H1 (cell line): ENCODE results near the gene SLC24A3. TPM values are rescaled to one million over a fixed set of nuclear protein-coding genes. Genes with fewer than 3 reads are reported as not detected.

ENCODE experiments used
- CTCF ChIP-seq, 3 experiments: IDR thresholded peaks; 1 replicate in 2 of 3; 2 replicates in 1 of 3; pipeline versions ENCODE4 v1.5.1 to v1.6.1; 2011; ENCODE audit warnings: low read length in 3 of 3, mild to moderate bottlenecking in 3 of 3, inconsistent platforms in 2 of 3, low read depth in 1 of 3, moderate library complexity in 1 of 3; ENCODE audit not compliant: insufficient read depth in 1 of 3; ENCODE audit errors: control extremely low read depth in 1 of 3
- MAFK ChIP-seq: IDR thresholded peaks from 2 replicates; pipeline ENCODE4 v1.6.1; 2012; ENCODE audit warnings: low read depth, mild to moderate bottlenecking, improper control_type of control experiment, low read length
- POLR2AphosphoS5 ChIP-seq: IDR thresholded peaks from 2 replicates; pipeline ENCODE4 v1.6.1; 2011; ENCODE audit warnings: low read depth, low read length
- TAF7 ChIP-seq: optimal IDR thresholded peaks from 2 replicates; pipeline ENCODE3; 2011; ENCODE audit warnings: low read depth, mild to moderate bottlenecking, inconsistent platforms, low read length, moderate library complexity, borderline replicate concordance
- polyA plus RNA-seq, 7 experiments: library from polyadenylated mRNA; depleted of rRNA in 3 of 7; stranded (reverse) in 5 of 7; unstranded in 2 of 7; fragments of >200 nt in 5 of 7; fragments of 200-250 nt in 2 of 7; gene quantifications; 1 replicate in 5 of 7; 2 replicates in 1 of 7; 4 replicates in 1 of 7; pipeline versions ENCODE4 v1.2.1 to v1.2.3, GENCODE V29; 2011 to 2013; ENCODE audit warnings: missing spikeins in 2 of 7, mixed read lengths in 2 of 7
- total RNA-seq: library from RNA; stranded (reverse); fragmentation: NEBNext Ultra II Directional; extraction: Animal tissue kit (Norgen Biotek cat#: 25700); gene quantifications from 2 replicates; pipeline ENCODE4 v1.2.1, GENCODE V29; 2021
- TF ChIP-seq, protein P1 (sequence below): fragments of 300-600 bp; sonication (generic); IDR thresholded peaks from 2 replicates; pipeline ENCODE4 v1.7.1; 2012; ENCODE audit warnings: low read length, moderate library complexity, mild to moderate bottlenecking, inconsistent platforms; ENCODE audit not compliant: insufficient replicate concordance

SLC24A3 gene
- total and polyA plus RNA-seq, 2 of the 8 experiments (the other 6 are each of a cell fraction or from before 2014, with no cell fraction given): 4.5 to 6.3 TPM

- TF ChIP-seq, protein P1, sequence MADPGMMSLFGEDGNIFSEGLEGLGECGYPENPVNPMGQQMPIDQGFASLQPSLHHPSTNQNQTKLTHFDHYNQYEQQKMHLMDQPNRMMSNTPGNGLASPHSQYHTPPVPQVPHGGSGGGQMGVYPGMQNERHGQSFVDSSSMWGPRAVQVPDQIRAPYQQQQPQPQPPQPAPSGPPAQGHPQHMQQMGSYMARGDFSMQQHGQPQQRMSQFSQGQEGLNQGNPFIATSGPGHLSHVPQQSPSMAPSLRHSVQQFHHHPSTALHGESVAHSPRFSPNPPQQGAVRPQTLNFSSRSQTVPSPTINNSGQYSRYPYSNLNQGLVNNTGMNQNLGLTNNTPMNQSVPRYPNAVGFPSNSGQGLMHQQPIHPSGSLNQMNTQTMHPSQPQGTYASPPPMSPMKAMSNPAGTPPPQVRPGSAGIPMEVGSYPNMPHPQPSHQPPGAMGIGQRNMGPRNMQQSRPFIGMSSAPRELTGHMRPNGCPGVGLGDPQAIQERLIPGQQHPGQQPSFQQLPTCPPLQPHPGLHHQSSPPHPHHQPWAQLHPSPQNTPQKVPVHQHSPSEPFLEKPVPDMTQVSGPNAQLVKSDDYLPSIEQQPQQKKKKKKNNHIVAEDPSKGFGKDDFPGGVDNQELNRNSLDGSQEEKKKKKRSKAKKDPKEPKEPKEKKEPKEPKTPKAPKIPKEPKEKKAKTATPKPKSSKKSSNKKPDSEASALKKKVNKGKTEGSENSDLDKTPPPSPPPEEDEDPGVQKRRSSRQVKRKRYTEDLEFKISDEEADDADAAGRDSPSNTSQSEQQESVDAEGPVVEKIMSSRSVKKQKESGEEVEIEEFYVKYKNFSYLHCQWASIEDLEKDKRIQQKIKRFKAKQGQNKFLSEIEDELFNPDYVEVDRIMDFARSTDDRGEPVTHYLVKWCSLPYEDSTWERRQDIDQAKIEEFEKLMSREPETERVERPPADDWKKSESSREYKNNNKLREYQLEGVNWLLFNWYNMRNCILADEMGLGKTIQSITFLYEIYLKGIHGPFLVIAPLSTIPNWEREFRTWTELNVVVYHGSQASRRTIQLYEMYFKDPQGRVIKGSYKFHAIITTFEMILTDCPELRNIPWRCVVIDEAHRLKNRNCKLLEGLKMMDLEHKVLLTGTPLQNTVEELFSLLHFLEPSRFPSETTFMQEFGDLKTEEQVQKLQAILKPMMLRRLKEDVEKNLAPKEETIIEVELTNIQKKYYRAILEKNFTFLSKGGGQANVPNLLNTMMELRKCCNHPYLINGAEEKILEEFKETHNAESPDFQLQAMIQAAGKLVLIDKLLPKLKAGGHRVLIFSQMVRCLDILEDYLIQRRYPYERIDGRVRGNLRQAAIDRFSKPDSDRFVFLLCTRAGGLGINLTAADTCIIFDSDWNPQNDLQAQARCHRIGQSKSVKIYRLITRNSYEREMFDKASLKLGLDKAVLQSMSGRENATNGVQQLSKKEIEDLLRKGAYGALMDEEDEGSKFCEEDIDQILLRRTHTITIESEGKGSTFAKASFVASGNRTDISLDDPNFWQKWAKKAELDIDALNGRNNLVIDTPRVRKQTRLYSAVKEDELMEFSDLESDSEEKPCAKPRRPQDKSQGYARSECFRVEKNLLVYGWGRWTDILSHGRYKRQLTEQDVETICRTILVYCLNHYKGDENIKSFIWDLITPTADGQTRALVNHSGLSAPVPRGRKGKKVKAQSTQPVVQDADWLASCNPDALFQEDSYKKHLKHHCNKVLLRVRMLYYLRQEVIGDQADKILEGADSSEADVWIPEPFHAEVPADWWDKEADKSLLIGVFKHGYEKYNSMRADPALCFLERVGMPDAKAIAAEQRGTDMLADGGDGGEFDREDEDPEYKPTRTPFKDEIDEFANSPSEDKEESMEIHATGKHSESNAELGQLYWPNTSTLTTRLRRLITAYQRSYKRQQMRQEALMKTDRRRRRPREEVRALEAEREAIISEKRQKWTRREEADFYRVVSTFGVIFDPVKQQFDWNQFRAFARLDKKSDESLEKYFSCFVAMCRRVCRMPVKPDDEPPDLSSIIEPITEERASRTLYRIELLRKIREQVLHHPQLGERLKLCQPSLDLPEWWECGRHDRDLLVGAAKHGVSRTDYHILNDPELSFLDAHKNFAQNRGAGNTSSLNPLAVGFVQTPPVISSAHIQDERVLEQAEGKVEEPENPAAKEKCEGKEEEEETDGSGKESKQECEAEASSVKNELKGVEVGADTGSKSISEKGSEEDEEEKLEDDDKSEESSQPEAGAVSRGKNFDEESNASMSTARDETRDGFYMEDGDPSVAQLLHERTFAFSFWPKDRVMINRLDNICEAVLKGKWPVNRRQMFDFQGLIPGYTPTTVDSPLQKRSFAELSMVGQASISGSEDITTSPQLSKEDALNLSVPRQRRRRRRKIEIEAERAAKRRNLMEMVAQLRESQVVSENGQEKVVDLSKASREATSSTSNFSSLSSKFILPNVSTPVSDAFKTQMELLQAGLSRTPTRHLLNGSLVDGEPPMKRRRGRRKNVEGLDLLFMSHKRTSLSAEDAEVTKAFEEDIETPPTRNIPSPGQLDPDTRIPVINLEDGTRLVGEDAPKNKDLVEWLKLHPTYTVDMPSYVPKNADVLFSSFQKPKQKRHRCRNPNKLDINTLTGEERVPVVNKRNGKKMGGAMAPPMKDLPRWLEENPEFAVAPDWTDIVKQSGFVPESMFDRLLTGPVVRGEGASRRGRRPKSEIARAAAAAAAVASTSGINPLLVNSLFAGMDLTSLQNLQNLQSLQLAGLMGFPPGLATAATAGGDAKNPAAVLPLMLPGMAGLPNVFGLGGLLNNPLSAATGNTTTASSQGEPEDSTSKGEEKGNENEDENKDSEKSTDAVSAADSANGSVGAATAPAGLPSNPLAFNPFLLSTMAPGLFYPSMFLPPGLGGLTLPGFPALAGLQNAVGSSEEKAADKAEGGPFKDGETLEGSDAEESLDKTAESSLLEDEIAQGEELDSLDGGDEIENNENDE: no peak
- TF ChIP-seq POLR2AphosphoS5: no peak
- TF ChIP-seq CTCF (IDR thresholded peaks at IDR 0.05; ENCODE audit: control extremely low read depth in 1 of 3, insufficient read depth in 1 of 3, low read depth in 1 of 3, low read length in 3 of 3): no peak
- no peak for TF ChIP-seq TAF7
- TF ChIP-seq MAFK: no peak
Measured at GRCh38 chr20:19618711-19619110, 406.3 kb downstream of the SLC24A3 start (continued).
